GM12878 (cell line): Measurements from ENCODE around the gene ROBO1. TPM values are rescaled to one million over a fixed set of nuclear protein-coding genes. Genes with fewer than 3 reads are reported as not detected.

ENCODE experiments used
- ATAC-seq: fragments of 200-7000 bp; cut with Tn5 transposase; 3 replicates; pipeline ENCODE4 v1.9.1; 2020; ENCODE audit warnings: mild to moderate bottlenecking, moderate library complexity
- BruUV-seq: library from RNA; stranded (reverse); fragments of 400-500 nt; replicated peaks from 2 replicates; lab custom pipeline; 2021; lab: Mats Ljungman, UMichigan
- CTCF ChIA-PET: fragments of 300-600 bp; sonication (Branson Sonifier 250); formaldehyde crosslinking; extraction: SDS; loops from one replicate; lab custom pipeline; 2021; ENCODE audit warnings: inconsistent platforms; lab: Yijun Ruan, JAX
- POLR2A ChIA-PET: fragments of 350-600 bp; formaldehyde crosslinking; extraction: SDS; loops from one replicate; lab custom pipeline; 2021; ENCODE audit warnings: inconsistent platforms; lab: Charles Lee
- RAD21 ChIA-PET: fragments of 300-600 bp; sonication (Branson Sonifier 250); formaldehyde crosslinking; loops from one replicate; lab custom pipeline; 2023; ENCODE audit warnings: antibody characterized with exemption; ENCODE audit not compliant: unreplicated experiment; lab: Charles Lee
- SMC1A ChIA-PET: fragments of 300-600 bp; sonication (Branson Sonifier 250); formaldehyde crosslinking; loops from one replicate; lab custom pipeline; 2023; ENCODE audit not compliant: unreplicated experiment, uncharacterized antibody; lab: Charles Lee
- DNase-seq: peaks from one replicate; pipeline ENCODE4 v3.0.0-alpha.2; 2011; ENCODE audit warnings: low read depth, low spot score
- FAIRE-seq: peaks from 3 replicates; lab custom pipeline; 2011; peaks lifted over from hg19 to GRCh38; lab: Jason Lieb, UNC
- H2AFZ ChIP-seq: 2 replicates; pipeline ENCODE4 v1.6.0; 2011; ENCODE audit warnings: low read depth, low read length, control low read depth; ENCODE audit not compliant: control insufficient read depth
- H3K27ac ChIP-seq: 2 replicates; pipeline ENCODE4 v1.5.1; 2011; ENCODE audit warnings: control low read depth; ENCODE audit not compliant: control insufficient read depth, insufficient read depth
- H3K27me3 ChIP-seq, 2 experiments: replicated peaks in 1 of 2; 2 replicates each; pipeline versions ENCODE4 v1.6.0 to v1.6.1; 2011; ENCODE audit warnings: low read length in 1 of 2; ENCODE audit not compliant: control insufficient read depth in 2 of 2, insufficient read depth in 2 of 2
- H3K36me3 ChIP-seq, 2 experiments: 2 replicates each; pipeline ENCODE4 v1.5.1; 2011; ENCODE audit warnings: low read length in 1 of 2; ENCODE audit not compliant: control insufficient read depth in 2 of 2, insufficient read depth in 2 of 2
- H3K4me1 ChIP-seq: 2 replicates; pipeline ENCODE4 v1.6.1; 2011; ENCODE audit warnings: mild to moderate bottlenecking, low read length, moderate library complexity, mixed read lengths; ENCODE audit not compliant: control insufficient read depth, insufficient read depth
- H3K4me2 ChIP-seq: 2 replicates; pipeline ENCODE4 v1.6.0; 2011; ENCODE audit warnings: control low read depth; ENCODE audit not compliant: control insufficient read depth, insufficient read depth
- H3K4me3 ChIP-seq: fragments of 200-600 bp; sonication (generic); 2 replicates; pipeline ENCODE4 v1.5.1; 2016
- H3K79me2 ChIP-seq: 2 replicates; pipeline ENCODE4 v1.6.0; 2011; ENCODE audit warnings: low read length; ENCODE audit not compliant: control insufficient read depth, insufficient read depth
- H3K9ac ChIP-seq: 2 replicates; pipeline ENCODE4 v1.8.0; 2011; ENCODE audit warnings: low read length, control low read depth, mixed read lengths; ENCODE audit not compliant: control insufficient read depth, insufficient read depth
- H3K9me3 ChIP-seq: replicated peaks from 3 replicates; pipeline ENCODE4 v1.5.1; 2011; ENCODE audit warnings: mild to moderate bottlenecking, low read length; ENCODE audit not compliant: control insufficient read depth, insufficient read depth
- H4K20me1 ChIP-seq: 2 replicates; pipeline ENCODE4 v1.6.0; 2011; ENCODE audit not compliant: control insufficient read depth, insufficient read depth
- MXI1 ChIP-seq: fragments of 150-350 bp; IDR thresholded peaks from 2 replicates; pipeline ENCODE4 v1.6.1; 2011; ENCODE audit warnings: low read depth, mild to moderate bottlenecking, inconsistent platforms, low read length, improper control_type of control experiment
- NR2C1 ChIP-seq: fragments of 450-650 bp; IDR thresholded peaks from 2 replicates; pipeline ENCODE4 v1.6.1; 2017; ENCODE audit warnings: antibody characterized with exemption, mild to moderate bottlenecking, moderate library complexity
- PML ChIP-seq: IDR thresholded peaks from 2 replicates; pipeline ENCODE4 v1.6.1; 2012; ENCODE audit warnings: low read length, inconsistent platforms
- RAD21 ChIP-seq: IDR thresholded peaks from 2 replicates; pipeline ENCODE4 v1.6.1; 2011; ENCODE audit warnings: mild to moderate bottlenecking, low read depth, low read length, moderate library complexity; ENCODE audit not compliant: insufficient read depth
- YY1 ChIP-seq: IDR thresholded peaks from 2 replicates; pipeline ENCODE4 v1.6.1; 2011; ENCODE audit warnings: low read depth, mild to moderate bottlenecking, low read length
- ZBTB4 ChIP-seq: fragments of 450-650 bp; formaldehyde crosslinking; IDR thresholded peaks from 2 replicates; pipeline ENCODE4 v1.4.0; 2022; ENCODE audit warnings: mild to moderate bottlenecking, moderate library complexity
- ZNF384 ChIP-seq: IDR thresholded peaks from 2 replicates; pipeline ENCODE4 v1.6.1; 2012; ENCODE audit warnings: low read depth, mild to moderate bottlenecking, low read length, improper control_type of control experiment, borderline replicate concordance
- ZZZ3 ChIP-seq: IDR thresholded peaks from 2 replicates; pipeline ENCODE4 v1.6.1; 2011; ENCODE audit warnings: low read depth; ENCODE audit not compliant: control insufficient read depth, insufficient read length
- WGBS: methylation state at CpG from one replicate; pipeline ENCODE4 v1.1.6; 2016; ENCODE audit warnings: low lambda C conversion rate; ENCODE audit not compliant: insufficient replicate concordance, insufficient coverage; ENCODE audit errors: missing lambda C conversion rate; 5-methylcytosine and 5-hydroxymethylcytosine counted together
- in situ Hi-C: fragments of 300-500 bp; cut with MboI; formaldehyde crosslinking; loops from 9 replicates; pipeline ENCODE4 v1.14.3; 2018; ENCODE audit warnings: mixed read lengths
- intact Hi-C: fragments of 100-400 bp; cut with micrococcal nuclease; formaldehyde crosslinking; loops from one replicate; pipeline ENCODE4 v1.14.2; 2022; ENCODE audit not compliant: unreplicated experiment
- polyA plus RNA-seq, 11 experiments: library from polyadenylated mRNA; depleted of rRNA in 4 of 11; unstranded in 6 of 11; stranded (reverse) in 5 of 11; fragments of >200 nt; fragmentation: Nextera tagmentation in 4 of 11; fragmentation: Illumina TruSeq in 1 of 11; extraction: Ambion mirVana in 4 of 11; extraction: Trizol in 1 of 11; gene quantifications; 1 replicate in 1 of 11; 2 replicates in 10 of 11; pipeline versions ENCODE4 v1.2.1 to v1.2.3, GENCODE V29; 2011 to 2016; ENCODE audit warnings: inconsistent platforms in 2 of 11, missing spikeins in 2 of 11, low read depth in 1 of 11
- total RNA-seq, 4 experiments: library from RNA; depleted of rRNA in 3 of 4; stranded (reverse); fragments of >200 nt in 3 of 4; fragmentation: Illumina TruSeq in 1 of 4; extraction: Trizol in 1 of 4; gene quantifications; 2 replicates each; pipeline versions ENCODE4 v1.2.1 to v1.2.3, GENCODE V29; 2013 to 2021
- TF ChIP-seq, protein P1 (sequence below): fragments of 450-650 bp; IDR thresholded peaks from 2 replicates; pipeline ENCODE4 v1.6.1; 2017; ENCODE audit warnings: mild to moderate bottlenecking, low read depth, inconsistent platforms; ENCODE audit not compliant: poor library complexity, severe bottlenecking
- TF ChIP-seq, protein P2 (sequence below): IDR thresholded peaks from 2 replicates; pipeline ENCODE4 v1.6.1; 2012; ENCODE audit warnings: improper control_type of control experiment, low read depth, low read length; ENCODE audit not compliant: insufficient replicate concordance

Gene ROBO1
- total and polyA plus RNA-seq, 10 of the 15 experiments (the other 5 are each of a cell fraction or from before 2014, with no cell fraction given) = 0.29 to 46.5 (median 1.2) TPM

DNA sequence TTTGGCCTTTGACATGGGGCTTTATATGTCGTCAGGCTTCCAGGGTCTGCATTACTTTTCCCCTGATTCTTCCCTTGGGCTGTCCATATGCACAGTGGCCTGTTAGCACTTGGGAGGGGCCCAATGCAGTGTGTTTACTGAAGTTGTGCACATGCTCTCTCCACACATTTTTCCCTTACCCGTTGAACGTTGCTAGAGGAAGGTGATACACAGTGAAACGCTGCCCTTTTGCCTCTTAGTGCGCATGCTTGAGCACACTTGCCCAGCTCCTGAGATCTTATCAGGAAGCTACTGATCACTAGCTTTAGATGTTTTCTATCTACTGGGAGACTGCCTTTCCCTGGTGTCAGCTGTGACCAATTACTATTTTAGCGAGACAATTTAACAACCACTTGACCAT, 1198.0 kb downstream of the ROBO1 start:
- H3K9me3 ChIP-seq = no peaks in the 10 kb centered on the region
- ChIA-PET SMC1A (no interaction called here), POLR2A (no interaction called here), CTCF (no interaction called here), RAD21 (no interaction called here)
- H3K36me3 ChIP-seq = no peaks in the 10 kb centered on the region
- intact Hi-C loops = no loop called here
- ATAC-seq = no peak
- no peaks in the 10 kb centered on the region for H4K20me1 ChIP-seq
- no peaks in the 10 kb centered on the region for H3K79me2 ChIP-seq
- in situ Hi-C loops = no loop called here
- no peak overlapping the region for H3K9ac ChIP-seq
- no peak for DNase-seq
- no TSS peak for BruUV-seq
- H3K4me1 ChIP-seq = no peaks in the 10 kb centered on the region
- no peak overlapping the region for H2AFZ ChIP-seq
- no peak for FAIRE-seq
- H3K4me3 ChIP-seq = no peak overlapping the region
- no peak overlapping the region for H3K27ac ChIP-seq
- 57% methylated on average over 6 of the region's 6 CpGs for WGBS
- no peak overlapping the region for H3K4me2 ChIP-seq
- H3K27me3 ChIP-seq = no peaks in the 10 kb centered on the region
- TF ChIP-seq YY1 (no peak), ZBTB4 (CRISPR knock-in tag) (no peak), NR2C1 (no peak), RAD21 (no peak), ZNF384 (no peak), ZZZ3 (no peak), MXI1 (no peak), PML (no peak)
- TF ChIP-seq, protein P1, sequence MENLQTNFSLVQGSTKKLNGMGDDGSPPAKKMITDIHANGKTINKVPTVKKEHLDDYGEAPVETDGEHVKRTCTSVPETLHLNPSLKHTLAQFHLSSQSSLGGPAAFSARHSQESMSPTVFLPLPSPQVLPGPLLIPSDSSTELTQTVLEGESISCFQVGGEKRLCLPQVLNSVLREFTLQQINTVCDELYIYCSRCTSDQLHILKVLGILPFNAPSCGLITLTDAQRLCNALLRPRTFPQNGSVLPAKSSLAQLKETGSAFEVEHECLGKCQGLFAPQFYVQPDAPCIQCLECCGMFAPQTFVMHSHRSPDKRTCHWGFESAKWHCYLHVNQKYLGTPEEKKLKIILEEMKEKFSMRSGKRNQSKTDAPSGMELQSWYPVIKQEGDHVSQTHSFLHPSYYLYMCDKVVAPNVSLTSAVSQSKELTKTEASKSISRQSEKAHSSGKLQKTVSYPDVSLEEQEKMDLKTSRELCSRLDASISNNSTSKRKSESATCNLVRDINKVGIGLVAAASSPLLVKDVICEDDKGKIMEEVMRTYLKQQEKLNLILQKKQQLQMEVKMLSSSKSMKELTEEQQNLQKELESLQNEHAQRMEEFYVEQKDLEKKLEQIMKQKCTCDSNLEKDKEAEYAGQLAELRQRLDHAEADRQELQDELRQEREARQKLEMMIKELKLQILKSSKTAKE = no peak
- TF ChIP-seq, protein P2, sequence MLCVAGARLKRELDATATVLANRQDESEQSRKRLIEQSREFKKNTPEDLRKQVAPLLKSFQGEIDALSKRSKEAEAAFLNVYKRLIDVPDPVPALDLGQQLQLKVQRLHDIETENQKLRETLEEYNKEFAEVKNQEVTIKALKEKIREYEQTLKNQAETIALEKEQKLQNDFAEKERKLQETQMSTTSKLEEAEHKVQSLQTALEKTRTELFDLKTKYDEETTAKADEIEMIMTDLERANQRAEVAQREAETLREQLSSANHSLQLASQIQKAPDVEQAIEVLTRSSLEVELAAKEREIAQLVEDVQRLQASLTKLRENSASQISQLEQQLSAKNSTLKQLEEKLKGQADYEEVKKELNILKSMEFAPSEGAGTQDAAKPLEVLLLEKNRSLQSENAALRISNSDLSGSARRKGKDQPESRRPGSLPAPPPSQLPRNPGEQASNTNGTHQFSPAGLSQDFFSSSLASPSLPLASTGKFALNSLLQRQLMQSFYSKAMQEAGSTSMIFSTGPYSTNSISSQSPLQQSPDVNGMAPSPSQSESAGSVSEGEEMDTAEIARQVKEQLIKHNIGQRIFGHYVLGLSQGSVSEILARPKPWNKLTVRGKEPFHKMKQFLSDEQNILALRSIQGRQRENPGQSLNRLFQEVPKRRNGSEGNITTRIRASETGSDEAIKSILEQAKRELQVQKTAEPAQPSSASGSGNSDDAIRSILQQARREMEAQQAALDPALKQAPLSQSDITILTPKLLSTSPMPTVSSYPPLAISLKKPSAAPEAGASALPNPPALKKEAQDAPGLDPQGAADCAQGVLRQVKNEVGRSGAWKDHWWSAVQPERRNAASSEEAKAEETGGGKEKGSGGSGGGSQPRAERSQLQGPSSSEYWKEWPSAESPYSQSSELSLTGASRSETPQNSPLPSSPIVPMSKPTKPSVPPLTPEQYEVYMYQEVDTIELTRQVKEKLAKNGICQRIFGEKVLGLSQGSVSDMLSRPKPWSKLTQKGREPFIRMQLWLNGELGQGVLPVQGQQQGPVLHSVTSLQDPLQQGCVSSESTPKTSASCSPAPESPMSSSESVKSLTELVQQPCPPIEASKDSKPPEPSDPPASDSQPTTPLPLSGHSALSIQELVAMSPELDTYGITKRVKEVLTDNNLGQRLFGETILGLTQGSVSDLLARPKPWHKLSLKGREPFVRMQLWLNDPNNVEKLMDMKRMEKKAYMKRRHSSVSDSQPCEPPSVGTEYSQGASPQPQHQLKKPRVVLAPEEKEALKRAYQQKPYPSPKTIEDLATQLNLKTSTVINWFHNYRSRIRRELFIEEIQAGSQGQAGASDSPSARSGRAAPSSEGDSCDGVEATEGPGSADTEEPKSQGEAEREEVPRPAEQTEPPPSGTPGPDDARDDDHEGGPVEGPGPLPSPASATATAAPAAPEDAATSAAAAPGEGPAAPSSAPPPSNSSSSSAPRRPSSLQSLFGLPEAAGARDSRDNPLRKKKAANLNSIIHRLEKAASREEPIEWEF = no peak
